22Rv1 (cell line): ENCODE data around the gene MTURN.

ENCODE experiments used
- CTCF ChIP-seq: fragments of 450-650 bp; IDR thresholded peaks from 2 replicates; pipeline ENCODE4 v1.5.1; 2017; ENCODE audit warnings: mild to moderate bottlenecking
- ZFX ChIP-seq: fragments of 450-650 bp; IDR thresholded peaks from 2 replicates; pipeline ENCODE4 v1.6.1; 2017; ENCODE audit warnings: antibody characterized with exemption, borderline replicate concordance

GRCh38 chr7:30140456-30140855, 5.7 kb downstream of the MTURN start:
- TF ChIP-seq CTCF (no peak), ZFX (no peak)
